GM19397 (cell line): ENCODE data around the gene RHBDF2.

Experiments used
- ATAC-seq: cut with Tn5 transposase; IDR thresholded peaks from one replicate; pipeline ENCODE4 v1.9.1; 2021; ENCODE audit warnings: mild to moderate bottlenecking, moderate library complexity; ENCODE audit not compliant: unreplicated experiment

The RHBDF2 gene

GRCh38 chr17:76441686-76442340, 59.4 kb downstream of the RHBDF2 start:
- ATAC-seq = no peak

- ATAC-seq = no peak
These were observed 60.4 kb downstream of the RHBDF2 start for GRCh38 chr17:76440751-76441362.

GRCh38 chr17:76439314-76439928, 61.8 kb downstream of the RHBDF2 start:
- ATAC-seq = no peak

- ATAC-seq = no peak
These were observed 62.3 kb downstream of the RHBDF2 start for GRCh38 chr17:76438906-76439305.

- no peak for ATAC-seq
These were observed 63.5 kb downstream of the RHBDF2 start for GRCh38 chr17:76437467-76438402.

- ATAC-seq = no peak
These were observed 65.5 kb downstream of the RHBDF2 start for GRCh38 chr17:76435751-76436150.

GRCh38 chr17:76434870-76435269, 66.4 kb downstream of the RHBDF2 start:
- ATAC-seq = no peak

- ATAC-seq = no peak
These were observed 67.5 kb downstream of the RHBDF2 start for GRCh38 chr17:76433693-76434092.

GRCh38 chr17:76432712-76433336, 68.4 kb downstream of the RHBDF2 start:
- ATAC-seq = no peak

- ATAC-seq = no peak
These were observed 69.2 kb downstream of the RHBDF2 start for GRCh38 chr17:76432004-76432403.

- no peak for ATAC-seq
These were observed 69.7 kb downstream of the RHBDF2 start for GRCh38 chr17:76431509-76431908.

GRCh38 chr17:76428511-76428910, 72.7 kb downstream of the RHBDF2 start:
- ATAC-seq = no peak

- no peak for ATAC-seq
These were observed 73.6 kb downstream of the RHBDF2 start for GRCh38 chr17:76427501-76428231.

- no peak for ATAC-seq
These were observed 74.4 kb downstream of the RHBDF2 start for GRCh38 chr17:76426853-76427252.

GRCh38 chr17:76422860-76423259, 78.4 kb downstream of the RHBDF2 start:
- ATAC-seq = no peak

GRCh38 chr17:76422406-76422805, 78.8 kb downstream of the RHBDF2 start:
- no peak for ATAC-seq

- no peak for ATAC-seq
These were observed 80.2 kb downstream of the RHBDF2 start for GRCh38 chr17:76421044-76421407.
